Measurements from ENCODE around the gene SH3GL3.

The SH3GL3 gene

DNA sequence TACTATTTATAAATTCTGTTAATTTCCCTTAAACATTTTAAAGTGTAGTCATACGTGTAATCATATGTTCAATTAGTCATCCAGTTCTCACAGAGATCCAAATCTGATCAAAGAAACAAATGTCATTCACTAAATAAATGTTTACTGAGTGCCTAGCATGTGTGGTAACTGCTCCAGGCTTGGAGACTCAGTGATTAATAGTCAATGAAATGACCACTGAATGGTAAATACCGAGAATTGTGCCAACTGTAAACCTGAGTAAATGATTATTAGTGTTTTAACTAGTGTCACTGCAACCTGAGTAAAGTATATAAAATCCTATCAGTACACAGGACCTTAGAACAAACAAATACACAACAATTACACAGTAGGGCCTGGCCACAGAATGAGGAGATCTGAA, 52.3 kb downstream of the SH3GL3 start:
- DNase-seq (ENCODE audit: low spot score): no peak
- TF ChIP-seq, protein P1, sequence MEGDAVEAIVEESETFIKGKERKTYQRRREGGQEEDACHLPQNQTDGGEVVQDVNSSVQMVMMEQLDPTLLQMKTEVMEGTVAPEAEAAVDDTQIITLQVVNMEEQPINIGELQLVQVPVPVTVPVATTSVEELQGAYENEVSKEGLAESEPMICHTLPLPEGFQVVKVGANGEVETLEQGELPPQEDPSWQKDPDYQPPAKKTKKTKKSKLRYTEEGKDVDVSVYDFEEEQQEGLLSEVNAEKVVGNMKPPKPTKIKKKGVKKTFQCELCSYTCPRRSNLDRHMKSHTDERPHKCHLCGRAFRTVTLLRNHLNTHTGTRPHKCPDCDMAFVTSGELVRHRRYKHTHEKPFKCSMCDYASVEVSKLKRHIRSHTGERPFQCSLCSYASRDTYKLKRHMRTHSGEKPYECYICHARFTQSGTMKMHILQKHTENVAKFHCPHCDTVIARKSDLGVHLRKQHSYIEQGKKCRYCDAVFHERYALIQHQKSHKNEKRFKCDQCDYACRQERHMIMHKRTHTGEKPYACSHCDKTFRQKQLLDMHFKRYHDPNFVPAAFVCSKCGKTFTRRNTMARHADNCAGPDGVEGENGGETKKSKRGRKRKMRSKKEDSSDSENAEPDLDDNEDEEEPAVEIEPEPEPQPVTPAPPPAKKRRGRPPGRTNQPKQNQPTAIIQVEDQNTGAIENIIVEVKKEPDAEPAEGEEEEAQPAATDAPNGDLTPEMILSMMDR (IDR thresholded peaks at IDR 0.05): no peak
- Histone ChIP-seq H3K27ac (no peak overlapping the region), H3K4me3 (no peak overlapping the region)

DNA sequence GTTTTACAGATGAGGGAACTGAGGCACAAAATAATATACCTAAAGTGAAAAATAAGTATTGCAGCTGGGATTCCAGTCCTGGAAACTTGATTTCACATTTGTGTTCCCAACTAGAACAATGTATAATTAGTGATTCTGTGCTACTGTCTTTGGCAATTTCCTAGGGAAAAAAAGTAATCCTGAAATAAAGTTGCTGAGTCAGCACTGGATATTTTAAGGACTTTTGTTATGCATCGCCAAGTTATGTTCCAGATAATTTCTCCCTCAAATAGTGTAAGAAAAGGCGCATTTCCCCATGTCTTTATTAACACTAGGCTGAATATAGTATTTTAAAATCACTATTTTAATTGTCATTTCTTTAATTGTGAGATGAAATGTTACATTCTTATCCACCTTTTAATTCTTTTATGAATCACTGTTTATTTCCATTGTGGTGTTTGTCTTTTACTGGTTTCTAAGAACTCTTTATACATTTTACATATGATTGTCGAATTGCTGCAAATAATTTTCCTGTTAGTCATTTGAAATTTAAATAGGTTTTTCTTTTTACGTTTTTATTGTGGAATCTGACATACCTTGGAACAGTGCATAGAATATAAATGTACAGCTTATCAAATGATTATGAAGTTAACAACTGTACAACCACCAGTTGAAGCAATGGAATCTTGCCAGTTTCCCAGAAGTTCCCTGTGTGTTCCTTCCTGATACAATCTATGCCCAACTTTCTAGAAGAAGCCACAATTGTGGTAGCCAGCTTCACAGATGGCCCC, 56.6 kb downstream of the SH3GL3 start:
- TF ChIP-seq, protein P1 (IDR thresholded peaks at IDR 0.05): no peak
- H3K27ac ChIP-seq: no peak overlapping the region
- no peak overlapping the region for H3K4me3 ChIP-seq
- DNase-seq (ENCODE audit: low spot score): no peak

DNA sequence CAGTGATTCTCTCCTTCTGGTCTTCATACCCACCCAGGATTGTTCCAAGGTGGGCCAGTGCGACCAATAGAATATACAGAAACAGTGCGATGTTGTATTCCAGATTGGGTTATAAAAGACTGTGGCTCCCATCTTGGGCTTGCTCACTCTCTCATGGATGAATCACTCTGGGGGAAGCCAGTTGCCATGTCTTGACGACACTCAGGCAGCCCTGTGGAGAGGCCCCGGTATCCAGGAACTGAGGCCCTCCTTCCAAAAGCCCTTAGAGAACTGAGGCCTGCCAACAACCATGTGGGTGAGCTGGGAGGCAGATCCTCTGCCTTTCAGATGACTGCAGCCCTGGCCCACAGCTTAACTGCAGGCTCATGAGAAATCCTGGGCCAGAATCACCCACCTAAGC, 57.2 kb downstream of the SH3GL3 start:
- Histone ChIP-seq H3K27ac (no peak overlapping the region), H3K4me3 (no peak overlapping the region)
- TF ChIP-seq, protein P1 (IDR thresholded peaks at IDR 0.05): no peak
- DNase-seq (ENCODE audit: low spot score): no peak

DNA sequence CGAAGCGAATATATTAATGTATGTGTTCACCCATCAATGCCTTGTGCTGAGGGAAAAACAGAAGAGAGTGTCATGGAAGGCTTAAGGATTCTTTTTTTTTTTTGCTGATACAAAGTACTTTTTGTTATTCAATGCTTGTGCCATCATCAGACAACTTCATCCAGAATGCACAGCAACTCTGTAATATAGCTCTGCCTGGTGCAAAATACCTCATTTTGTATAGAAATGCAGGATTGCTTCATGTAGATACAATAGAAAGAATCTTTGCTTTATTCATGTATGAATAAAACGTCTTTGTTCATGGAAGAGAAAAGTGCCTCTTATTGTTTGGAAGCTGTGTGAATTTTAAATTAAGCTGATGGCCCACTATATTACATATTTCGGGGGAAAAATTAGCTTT, 62.9 kb downstream of the SH3GL3 start:
- no peak overlapping the region for H3K27ac ChIP-seq
- DNase-seq (ENCODE audit: low spot score): no peak
- TF ChIP-seq, protein P1 (IDR thresholded peaks at IDR 0.05): no peak
- no peak overlapping the region for H3K4me3 ChIP-seq

DNA sequence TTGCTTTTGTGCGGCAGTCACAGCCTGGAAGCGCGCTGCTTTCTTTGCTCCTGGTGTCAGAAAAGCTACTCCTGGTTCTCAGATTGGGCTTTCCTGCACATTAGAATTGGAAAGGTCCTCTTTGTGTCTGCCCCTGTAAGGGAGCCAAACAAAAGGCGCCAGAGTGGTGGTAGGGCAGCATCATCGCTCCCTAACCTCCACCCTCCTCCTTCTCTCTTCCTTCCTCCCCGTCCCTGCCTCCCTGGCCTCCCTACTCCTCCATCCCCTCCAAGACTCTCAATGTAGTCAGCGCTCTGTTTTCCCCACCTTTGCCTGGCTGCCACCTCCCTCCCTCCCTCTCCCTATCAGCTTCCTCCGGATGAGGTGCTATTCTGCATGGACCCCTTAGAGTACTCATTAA, 65.3 kb downstream of the SH3GL3 start:
- H3K27ac ChIP-seq: no peak overlapping the region
- DNase-seq (ENCODE audit: low spot score): no peak
- no peak overlapping the region for H3K4me3 ChIP-seq
- TF ChIP-seq, protein P1 (IDR thresholded peaks at IDR 0.05): no peak

DNA sequence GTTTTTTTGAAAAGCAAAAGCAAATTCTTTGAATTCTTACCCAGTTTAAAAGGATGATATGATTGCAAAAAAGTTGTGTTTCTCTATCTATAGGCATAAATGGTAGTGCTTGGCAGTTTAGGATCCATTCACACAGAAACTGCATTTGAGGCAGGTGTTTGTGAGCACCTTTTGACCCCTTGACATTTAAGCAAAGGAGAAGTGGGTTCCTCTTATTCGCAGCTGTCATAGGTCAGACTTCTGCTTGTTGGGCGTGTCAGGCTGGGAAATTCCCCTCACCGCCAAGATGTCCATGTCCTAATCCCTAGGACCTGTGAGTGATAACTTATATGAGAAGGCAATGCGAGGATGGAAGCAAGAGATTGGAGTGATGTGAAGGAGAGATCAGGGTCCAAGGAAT, 67.4 kb downstream of the SH3GL3 start:
- Histone ChIP-seq H3K27ac (no peak overlapping the region), H3K4me3 (no peak overlapping the region)
- no peak for DNase-seq (ENCODE audit: low spot score)
- TF ChIP-seq, protein P1 (IDR thresholded peaks at IDR 0.05): no peak

DNA sequence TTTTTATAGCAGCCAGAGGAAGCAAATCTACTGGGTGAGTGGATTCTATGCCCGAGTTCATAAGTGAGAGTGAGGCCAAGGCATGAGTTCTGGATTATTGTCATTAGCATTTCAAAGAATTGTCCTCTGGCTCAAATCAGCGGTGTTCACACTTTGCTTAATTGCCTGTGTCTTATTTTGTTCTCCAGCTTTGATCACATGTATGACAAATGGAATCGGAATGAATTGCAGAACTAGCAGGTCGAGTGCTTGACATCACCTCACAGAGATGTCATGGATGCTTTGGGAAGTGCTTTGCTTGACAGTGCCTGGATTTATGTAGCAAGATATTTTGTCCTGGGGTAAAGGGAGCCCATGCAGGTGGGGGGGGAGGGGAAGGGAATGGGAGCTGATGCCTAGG, 68.0 kb downstream of the SH3GL3 start:
- Histone ChIP-seq H3K4me3 (no peak overlapping the region), H3K27ac (no peak overlapping the region)
- TF ChIP-seq, protein P1 (IDR thresholded peaks at IDR 0.05): no peak
- DNase-seq (ENCODE audit: low spot score): no peak

All from coronary artery (tissue), 2 donors.